Hindlimb muscle (tissue), 1 donor: ENCODE data around the gene RPS19. TPM values are rescaled to one million over a fixed set of nuclear protein-coding genes. Genes with fewer than 3 reads are reported as not detected.
"Not testable (repeated sequence)": the region's sequence is repeated elsewhere in the genome, so short reads cannot be mapped to it uniquely, and the experiment has no call there.

ENCODE experiments used
- DNase-seq: peaks from one replicate; pipeline ENCODE4 v3.0.0-alpha.2; 2013
- polyA plus RNA-seq: library from polyadenylated mRNA; unstranded; fragments of 120-200 nt; gene quantifications from one replicate; pipeline ENCODE4 v1.2.1, GENCODE V29; 2013; ENCODE audit not compliant: insufficient read length

RPS19 gene
- polyA plus RNA-seq, 1 donor, result 2,264 TPM

GRCh38 chr19:41901707-41902360 is 41.8 kb downstream of the RPS19 start:
- DNase-seq, result no peak

- no peak for DNase-seq
Measured at GRCh38 chr19:41902594-41902993, 42.5 kb downstream of the RPS19 start.

- DNase-seq, result no peak
Measured at GRCh38 chr19:41903193-41903953, 43.3 kb downstream of the RPS19 start.

- DNase-seq, result no peak
Measured at GRCh38 chr19:41904118-41904870, 44.2 kb downstream of the RPS19 start.

- DNase-seq, result no peak
Measured at GRCh38 chr19:41905273-41906002, 45.4 kb downstream of the RPS19 start.

GRCh38 chr19:41906271-41906670 is 46.2 kb downstream of the RPS19 start:
- DNase-seq, result no peak

GRCh38 chr19:41906916-41907680 is 47.0 kb downstream of the RPS19 start:
- DNase-seq, result no peak

- no peak for DNase-seq
Measured at GRCh38 chr19:41907994-41908615, 48.0 kb downstream of the RPS19 start.

- DNase-seq, result no peak
Measured at GRCh38 chr19:41908724-41909464, 48.8 kb downstream of the RPS19 start.

- DNase-seq, result no peak
Measured at GRCh38 chr19:41909706-41910105, 49.7 kb downstream of the RPS19 start.

- DNase-seq, result no peak
Measured at GRCh38 chr19:41910240-41910991, 50.4 kb downstream of the RPS19 start.

- no peak for DNase-seq
Measured at GRCh38 chr19:41910992-41911888, 51.2 kb downstream of the RPS19 start.

GRCh38 chr19:41911889-41912731 is 52.1 kb downstream of the RPS19 start:
- no peak for DNase-seq

- no peak for DNase-seq
Measured at GRCh38 chr19:41912899-41913537, 53.0 kb downstream of the RPS19 start.

- no peak for DNase-seq
Measured at GRCh38 chr19:41913538-41914423, 53.7 kb downstream of the RPS19 start.

GRCh38 chr19:41914424-41914834 is 54.4 kb downstream of the RPS19 start:
- DNase-seq, result not testable (repeated sequence)
